Measurements from ENCODE around the gene PLAA.
"Not testable (repeated sequence)": the region's sequence is repeated elsewhere in the genome, so short reads cannot be mapped to it uniquely, and the experiment has no call there.

Gene PLAA

DNA sequence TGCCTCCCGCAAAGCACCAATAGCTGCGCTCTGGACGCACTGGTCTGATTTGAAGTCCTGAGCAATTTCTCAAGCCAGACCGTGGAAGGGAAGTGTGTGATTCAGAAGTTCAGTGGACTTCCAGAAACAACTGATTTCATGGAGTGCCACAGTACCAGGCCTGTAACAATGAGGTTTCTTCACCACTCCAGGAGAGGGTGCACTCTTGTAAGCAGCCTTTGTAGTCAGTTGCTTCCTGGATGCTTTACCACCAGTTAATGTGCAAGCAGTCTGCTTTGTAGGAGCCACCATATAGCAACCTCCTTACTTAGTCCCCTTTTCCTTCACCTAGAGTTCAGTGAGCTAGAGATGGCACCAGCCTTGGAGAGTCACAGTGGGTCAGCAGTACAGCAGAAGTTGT lies 66.8 kb downstream of the PLAA start:
- TF ChIP-seq, protein P1, sequence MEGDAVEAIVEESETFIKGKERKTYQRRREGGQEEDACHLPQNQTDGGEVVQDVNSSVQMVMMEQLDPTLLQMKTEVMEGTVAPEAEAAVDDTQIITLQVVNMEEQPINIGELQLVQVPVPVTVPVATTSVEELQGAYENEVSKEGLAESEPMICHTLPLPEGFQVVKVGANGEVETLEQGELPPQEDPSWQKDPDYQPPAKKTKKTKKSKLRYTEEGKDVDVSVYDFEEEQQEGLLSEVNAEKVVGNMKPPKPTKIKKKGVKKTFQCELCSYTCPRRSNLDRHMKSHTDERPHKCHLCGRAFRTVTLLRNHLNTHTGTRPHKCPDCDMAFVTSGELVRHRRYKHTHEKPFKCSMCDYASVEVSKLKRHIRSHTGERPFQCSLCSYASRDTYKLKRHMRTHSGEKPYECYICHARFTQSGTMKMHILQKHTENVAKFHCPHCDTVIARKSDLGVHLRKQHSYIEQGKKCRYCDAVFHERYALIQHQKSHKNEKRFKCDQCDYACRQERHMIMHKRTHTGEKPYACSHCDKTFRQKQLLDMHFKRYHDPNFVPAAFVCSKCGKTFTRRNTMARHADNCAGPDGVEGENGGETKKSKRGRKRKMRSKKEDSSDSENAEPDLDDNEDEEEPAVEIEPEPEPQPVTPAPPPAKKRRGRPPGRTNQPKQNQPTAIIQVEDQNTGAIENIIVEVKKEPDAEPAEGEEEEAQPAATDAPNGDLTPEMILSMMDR (IDR thresholded peaks at IDR 0.05): no peak
- no peaks in the 10 kb centered on the region for H3K9me3 ChIP-seq
- H3K4me1 ChIP-seq (ENCODE audit: control insufficient read depth in 1 of 2, insufficient read depth in 1 of 2, low read depth in 1 of 2, low read length in 1 of 2): no peaks in the 10 kb centered on the region
- H3K4me3 ChIP-seq (ENCODE audit: low read depth in 1 of 2, low read length in 1 of 2): no peak overlapping the region
- no peaks in the 10 kb centered on the region for H3K36me3 ChIP-seq
- no peaks in the 10 kb centered on the region for H3K27me3 ChIP-seq
- no peak overlapping the region for H3K27ac ChIP-seq

DNA sequence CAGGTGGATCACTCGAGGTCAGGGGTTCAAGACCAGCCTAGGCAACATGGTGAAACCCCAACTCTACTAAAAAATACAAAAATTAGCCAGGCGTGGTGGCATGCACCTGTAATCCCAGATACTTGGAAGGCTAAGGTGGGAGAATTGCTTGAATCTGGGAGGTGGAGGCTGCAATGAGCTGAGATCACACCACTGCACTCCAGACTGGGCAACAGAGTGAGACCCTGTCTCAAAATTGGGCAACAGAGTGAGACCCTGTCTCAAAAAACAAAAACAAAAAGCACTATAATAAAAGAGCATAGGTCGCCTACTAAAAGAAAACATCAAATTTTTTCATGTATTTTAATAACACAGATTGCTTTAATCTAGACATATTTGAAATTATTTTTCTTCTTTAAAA lies 71.9 kb downstream of the PLAA start:
- not testable (repeated sequence) for H3K4me3 ChIP-seq (ENCODE audit: low read depth in 1 of 2, low read length in 1 of 2); H3K4me1 ChIP-seq (ENCODE audit: control insufficient read depth in 1 of 2, insufficient read depth in 1 of 2, low read depth in 1 of 2, low read length in 1 of 2); H3K36me3 ChIP-seq; H3K27me3 ChIP-seq; H3K27ac ChIP-seq; H3K9me3 ChIP-seq

DNA sequence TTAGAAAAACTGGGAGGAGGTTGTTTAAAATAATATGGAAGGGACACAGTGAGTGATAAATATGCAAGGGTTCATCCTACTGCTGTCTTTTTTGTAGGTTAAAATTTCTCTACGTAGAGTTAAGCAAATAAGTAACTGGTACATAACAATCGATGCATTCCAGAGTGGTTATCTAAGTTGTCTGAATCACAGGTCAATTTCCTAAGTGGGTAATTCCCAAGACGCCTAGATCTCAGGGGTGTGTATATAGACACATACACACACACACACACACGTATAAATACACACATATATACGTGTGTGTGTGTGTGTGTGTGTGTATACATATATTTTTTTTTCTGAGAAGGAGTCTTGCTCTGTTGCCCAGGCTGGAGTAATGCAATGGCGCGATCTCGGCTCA lies 76.8 kb downstream of the PLAA start:
- no peaks in the 10 kb centered on the region for H3K9me3 ChIP-seq
- TF ChIP-seq, protein P1 (IDR thresholded peaks at IDR 0.05): no peak

DNA sequence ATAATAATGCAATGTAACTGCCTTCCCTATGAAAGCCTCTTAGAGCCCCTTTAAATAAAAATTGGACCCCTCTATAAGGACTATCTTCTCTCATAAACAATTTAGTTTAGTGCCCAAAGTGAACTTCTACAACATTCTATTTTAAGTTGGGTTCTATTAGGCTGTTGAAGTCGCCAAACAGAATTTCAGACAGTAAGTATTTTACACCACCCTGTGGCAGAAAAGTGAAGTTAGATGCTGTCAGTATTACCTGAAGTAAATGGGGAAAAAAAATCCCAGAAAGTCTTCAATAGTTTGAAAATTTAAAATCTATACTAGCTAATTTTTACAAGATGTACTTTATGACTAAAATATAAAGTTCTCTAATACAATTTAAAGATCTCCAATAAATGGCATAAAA lies 84.0 kb downstream of the PLAA start:
- Histone ChIP-seq H3K4me1 (ENCODE audit: control insufficient read depth in 1 of 2, insufficient read depth in 1 of 2, low read depth in 1 of 2, low read length in 1 of 2) (no peaks in the 10 kb centered on the region), H3K27ac (no peak overlapping the region), H3K4me3 (ENCODE audit: low read depth in 1 of 2, low read length in 1 of 2) (no peak overlapping the region), H3K36me3 (peaks cover 8% of the 10 kb centered on the region), H3K27me3 (no peaks in the 10 kb centered on the region), H3K9me3 (no peaks in the 10 kb centered on the region)
- TF ChIP-seq, protein P1 (IDR thresholded peaks at IDR 0.05): no peak

More for the DNA sequence above, 76.8 kb downstream of the PLAA start:
- no peak overlapping the region for H3K27ac ChIP-seq
- H3K27me3 ChIP-seq: no peaks in the 10 kb centered on the region
- no peak overlapping the region for H3K4me3 ChIP-seq (ENCODE audit: low read depth in 1 of 2, low read length in 1 of 2)
- H3K36me3 ChIP-seq: no peaks in the 10 kb centered on the region
- no peaks in the 10 kb centered on the region for H3K4me1 ChIP-seq (ENCODE audit: control insufficient read depth in 1 of 2, insufficient read depth in 1 of 2, low read depth in 1 of 2, low read length in 1 of 2)

DNA sequence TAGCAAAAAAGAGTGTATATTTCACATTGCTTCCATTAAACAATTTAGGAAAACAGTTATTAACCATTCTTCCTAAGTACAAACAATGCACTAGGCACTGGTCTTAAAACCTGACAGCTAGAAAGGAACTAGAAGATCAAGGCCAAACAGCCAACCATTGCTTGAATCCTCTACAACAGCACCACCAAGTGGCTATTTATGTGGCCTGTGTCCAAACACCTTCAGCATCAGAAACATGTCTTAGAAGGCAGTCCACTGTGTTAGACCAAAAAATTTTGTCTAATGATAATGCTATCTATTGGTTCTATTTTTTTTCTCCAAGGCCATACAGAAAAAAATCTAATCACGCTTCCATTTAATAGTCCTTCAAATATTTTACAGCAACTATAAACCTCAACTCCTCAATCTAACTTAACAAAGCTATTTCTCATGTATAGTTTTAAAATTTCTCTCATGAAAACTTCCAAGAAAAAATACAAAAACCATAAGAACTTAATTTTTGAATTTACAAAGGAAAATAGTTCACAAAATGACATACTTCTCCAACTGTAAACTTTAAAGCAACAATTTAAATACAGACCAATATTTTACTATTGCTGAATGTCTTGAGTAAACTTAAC lies 90.5 kb downstream of the PLAA start:
- TF ChIP-seq, protein P1 (IDR thresholded peaks at IDR 0.05): no peak
- H3K4me3 ChIP-seq (ENCODE audit: low read depth in 1 of 2, low read length in 1 of 2): no peak overlapping the region
- H3K4me1 ChIP-seq (ENCODE audit: control insufficient read depth in 1 of 2, insufficient read depth in 1 of 2, low read depth in 1 of 2, low read length in 1 of 2): no peaks in the 10 kb centered on the region
- H3K9me3 ChIP-seq: no peaks in the 10 kb centered on the region
- H3K27ac ChIP-seq: no peak overlapping the region
- peaks cover 8% of the 10 kb centered on the region for H3K36me3 ChIP-seq
- H3K27me3 ChIP-seq: no peaks in the 10 kb centered on the region
